MM.1S (cell line): ENCODE data around the gene ACOX2.

Experiments
- DNase-seq: peaks from one replicate; pipeline ENCODE4 v3.0.0-alpha.2; 2015
- H2AFZ ChIP-seq: fragments of 300-600 bp; sonication (generic); 2 replicates; pipeline ENCODE4 v1.6.0; 2016; ENCODE audit warnings: antibody characterized with exemption, low read length
- H3F3A ChIP-seq: fragments of 300-600 bp; sonication (generic); 2 replicates; pipeline ENCODE4 v1.6.1; 2016; ENCODE audit warnings: mild to moderate bottlenecking, antibody characterized with exemption, low read length, moderate library complexity, mixed read lengths; ENCODE audit not compliant: insufficient read depth
- H3K27ac ChIP-seq: fragments of 300-600 bp; sonication (generic); 2 replicates; pipeline ENCODE4 v1.5.1; 2016; ENCODE audit warnings: mild to moderate bottlenecking, low read length
- H3K27me3 ChIP-seq: fragments of 300-600 bp; sonication (generic); replicated peaks from 2 replicates; pipeline ENCODE4 v1.6.0; 2016; ENCODE audit warnings: low read length; ENCODE audit not compliant: insufficient read depth
- H3K36me3 ChIP-seq: fragments of 300-600 bp; sonication (generic); replicated peaks from 2 replicates; pipeline ENCODE4 v1.6.1; 2016; ENCODE audit warnings: mild to moderate bottlenecking, low read length, mixed read lengths; ENCODE audit not compliant: insufficient read depth
- H3K4me1 ChIP-seq: fragments of 300-600 bp; sonication (generic); 2 replicates; pipeline ENCODE4 v1.6.1; 2016; ENCODE audit warnings: low read length, mixed read lengths
- H3K4me2 ChIP-seq: fragments of 300-600 bp; sonication (generic); 2 replicates; pipeline ENCODE4 v1.6.0; 2016; ENCODE audit warnings: low read depth, low read length
- H3K4me3 ChIP-seq: fragments of 300-600 bp; sonication (generic); 2 replicates; pipeline ENCODE4 v1.5.1; 2016; ENCODE audit warnings: low read length, mixed read lengths
- H3K79me2 ChIP-seq: fragments of 300-600 bp; sonication (generic); 2 replicates; pipeline ENCODE4 v1.6.1; 2016; ENCODE audit warnings: mixed run types, low read length, mixed read lengths
- H3K9ac ChIP-seq: fragments of 300-600 bp; sonication (generic); 2 replicates; pipeline ENCODE4 v1.6.1; 2016; ENCODE audit warnings: low read length, mixed read lengths
- H3K9me2 ChIP-seq: fragments of 300-600 bp; sonication (generic); replicated peaks from 2 replicates; pipeline ENCODE4 v1.6.1; 2016; ENCODE audit warnings: mild to moderate bottlenecking, low read length, mixed read lengths; ENCODE audit not compliant: insufficient read depth
- H3K9me3 ChIP-seq: fragments of 300-600 bp; sonication (generic); replicated peaks from 2 replicates; pipeline ENCODE4 v1.6.1; 2016; ENCODE audit warnings: mild to moderate bottlenecking, low read length, mixed read lengths; ENCODE audit not compliant: insufficient read depth
- H4K20me1 ChIP-seq: fragments of 300-600 bp; sonication (generic); 2 replicates; pipeline ENCODE4 v1.6.1; 2016; ENCODE audit warnings: mild to moderate bottlenecking, low read length, moderate library complexity, mixed read lengths; ENCODE audit not compliant: insufficient read depth
- EZH2 ChIP-seq: fragments of 300-600 bp; sonication (generic); optimal IDR thresholded peaks from 2 replicates; pipeline ENCODE3; 2017; ENCODE audit warnings: low read depth, mild to moderate bottlenecking, antibody characterized with exemption, low read length, mixed read lengths
- EZH2phosphoT487 ChIP-seq: fragments of 300-600 bp; sonication (generic); IDR thresholded peaks from 2 replicates; pipeline ENCODE4 v1.6.1; 2018; ENCODE audit warnings: antibody characterized with exemption, low read length
- TF ChIP-seq, protein P1 (sequence below): fragments of 300-600 bp; sonication (generic); IDR thresholded peaks from 2 replicates; pipeline ENCODE4 v1.5.1; 2016; ENCODE audit warnings: antibody characterized with exemption, low read length, mixed read lengths

The ACOX2 gene

DNA sequence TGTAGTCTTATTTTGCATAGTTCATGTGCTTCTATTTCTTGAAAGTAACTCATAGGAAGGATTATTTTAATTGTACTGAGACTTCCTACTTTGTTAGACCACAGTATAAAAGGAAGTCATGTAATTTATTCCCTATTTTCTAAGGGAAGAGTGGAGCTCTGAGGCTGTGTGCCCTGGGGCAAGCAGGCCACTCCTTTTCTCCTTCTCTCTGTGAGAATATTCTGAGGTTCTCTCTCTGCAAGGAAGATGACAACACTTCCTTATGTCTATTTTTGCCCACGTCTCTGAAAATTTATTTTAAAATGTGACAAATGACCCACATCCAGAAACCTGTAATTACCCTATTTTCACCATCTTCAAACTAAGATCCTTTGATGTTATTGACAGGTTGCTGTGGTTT is 34.1 kb downstream of the ACOX2 start:
- Histone ChIP-seq H4K20me1 (no peaks in the 10 kb centered on the region), H3F3A (no peaks in the 10 kb centered on the region), H3K36me3 (0 out of 2 replicates have a peak, but pooled peaks cover 4% of the 10 kb centered on the region), H3K27me3 (no peaks in the 10 kb centered on the region), H3K9me3 (no peaks in the 10 kb centered on the region), H3K4me1 (no peaks in the 10 kb centered on the region), H3K27ac (no peak overlapping the region), H3K4me3 (no peak overlapping the region), H3K4me2 (no peak overlapping the region), H2AFZ (no peak overlapping the region), H3K9ac (no peak overlapping the region), H3K79me2 (peaks cover 12% of the 10 kb centered on the region), H3K9me2 (no peaks in the 10 kb centered on the region)
- no peak for DNase-seq
- TF ChIP-seq EZH2: no peak
- TF ChIP-seq, protein P1, sequence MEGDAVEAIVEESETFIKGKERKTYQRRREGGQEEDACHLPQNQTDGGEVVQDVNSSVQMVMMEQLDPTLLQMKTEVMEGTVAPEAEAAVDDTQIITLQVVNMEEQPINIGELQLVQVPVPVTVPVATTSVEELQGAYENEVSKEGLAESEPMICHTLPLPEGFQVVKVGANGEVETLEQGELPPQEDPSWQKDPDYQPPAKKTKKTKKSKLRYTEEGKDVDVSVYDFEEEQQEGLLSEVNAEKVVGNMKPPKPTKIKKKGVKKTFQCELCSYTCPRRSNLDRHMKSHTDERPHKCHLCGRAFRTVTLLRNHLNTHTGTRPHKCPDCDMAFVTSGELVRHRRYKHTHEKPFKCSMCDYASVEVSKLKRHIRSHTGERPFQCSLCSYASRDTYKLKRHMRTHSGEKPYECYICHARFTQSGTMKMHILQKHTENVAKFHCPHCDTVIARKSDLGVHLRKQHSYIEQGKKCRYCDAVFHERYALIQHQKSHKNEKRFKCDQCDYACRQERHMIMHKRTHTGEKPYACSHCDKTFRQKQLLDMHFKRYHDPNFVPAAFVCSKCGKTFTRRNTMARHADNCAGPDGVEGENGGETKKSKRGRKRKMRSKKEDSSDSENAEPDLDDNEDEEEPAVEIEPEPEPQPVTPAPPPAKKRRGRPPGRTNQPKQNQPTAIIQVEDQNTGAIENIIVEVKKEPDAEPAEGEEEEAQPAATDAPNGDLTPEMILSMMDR: no peak
- TF ChIP-seq EZH2phosphoT487: no peak

DNA sequence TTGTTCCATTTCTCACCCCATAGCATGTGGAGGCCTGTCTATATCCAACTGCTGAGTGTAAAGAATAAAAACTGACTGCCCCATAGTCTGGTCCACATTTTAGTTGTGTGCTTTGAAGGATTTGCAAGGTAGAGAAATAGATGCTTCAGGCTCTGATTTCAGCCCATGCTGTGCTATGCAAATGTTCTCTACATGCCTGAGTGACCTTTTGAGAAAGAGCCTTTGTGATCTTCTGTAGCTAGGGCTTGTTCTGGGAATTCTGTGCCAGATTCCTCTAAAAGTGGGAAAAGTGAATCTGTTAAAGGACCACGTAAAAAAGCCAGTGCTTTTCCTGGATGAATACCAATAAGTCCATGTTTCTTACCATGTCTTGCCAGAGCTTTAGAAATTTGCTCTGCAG is 39.9 kb downstream of the ACOX2 start:
- Histone ChIP-seq H3K4me2 (no peak overlapping the region), H3K36me3 (no peaks in the 10 kb centered on the region), H3K9me3 (no peaks in the 10 kb centered on the region), H3K4me1 (peaks cover 11% of the 10 kb centered on the region; the same call in 1 of the 2 replicates), H4K20me1 (no peaks in the 10 kb centered on the region), H3K27me3 (no peaks in the 10 kb centered on the region), H3K9me2 (no peaks in the 10 kb centered on the region), H3K79me2 (peaks cover 68% of the 10 kb centered on the region), H3K4me3 (no peak overlapping the region), H3K27ac (no peak overlapping the region), H2AFZ (no peak overlapping the region), H3K9ac (no peak overlapping the region), H3F3A (no peaks in the 10 kb centered on the region)
- no peak for DNase-seq
- TF ChIP-seq, protein P1: no peak
- TF ChIP-seq EZH2phosphoT487 (no peak), EZH2 (no peak)

DNA sequence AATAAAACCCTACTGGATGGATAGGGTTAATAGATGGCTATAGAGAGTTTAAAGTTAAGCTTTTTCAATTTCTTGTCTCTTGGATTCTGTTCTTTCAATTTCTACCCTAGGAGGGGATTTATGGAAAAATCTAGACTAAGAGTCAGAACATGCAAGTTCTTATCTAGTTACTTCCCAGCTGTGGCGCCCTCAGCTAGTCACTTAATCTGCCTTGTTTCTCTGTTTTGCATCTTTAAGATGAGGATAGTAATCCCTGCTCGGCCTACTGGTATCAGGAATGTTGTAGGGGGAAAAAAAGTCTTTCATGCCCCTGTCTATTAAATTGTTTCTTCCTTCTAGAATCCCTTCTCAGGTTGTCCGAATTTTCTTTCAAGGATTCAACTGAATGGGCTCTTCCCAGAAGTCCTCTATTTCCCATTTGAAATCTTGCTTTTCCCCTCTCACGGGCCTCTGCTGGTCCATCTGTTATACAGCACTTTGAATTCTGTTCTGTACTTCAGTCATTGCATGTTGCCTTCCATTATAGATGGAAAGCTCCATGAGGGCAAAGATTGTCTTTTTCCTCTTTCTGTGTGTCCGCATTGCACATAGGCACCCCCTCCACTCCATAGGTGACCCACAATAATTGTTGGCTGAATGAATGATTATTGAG is 40.7 kb downstream of the ACOX2 start:
- DNase-seq: no peak
- Histone ChIP-seq H3K36me3 (no peaks in the 10 kb centered on the region), H3K79me2 (peaks cover 68% of the 10 kb centered on the region), H4K20me1 (no peaks in the 10 kb centered on the region), H3K9me3 (no peaks in the 10 kb centered on the region), H3K9me2 (no peaks in the 10 kb centered on the region), H2AFZ (no peak overlapping the region), H3K4me1 (peaks cover 11% of the 10 kb centered on the region; the same call in 1 of the 2 replicates), H3K27ac (no peak overlapping the region), H3F3A (no peaks in the 10 kb centered on the region), H3K4me3 (no peak overlapping the region), H3K27me3 (no peaks in the 10 kb centered on the region), H3K4me2 (no peak overlapping the region), H3K9ac (no peak overlapping the region)
- TF ChIP-seq, protein P1: no peak
- TF ChIP-seq EZH2: no peak
- no peak for TF ChIP-seq EZH2phosphoT487
